Measurements from ENCODE around the gene GLRA3. TPM values are rescaled to one million over a fixed set of nuclear protein-coding genes. Genes with fewer than 3 reads are reported as not detected.

The GLRA3 gene
- polyA plus RNA-seq, 1 donor (not counting 4 experiments of a cell fraction or from before 2014, with no cell fraction given), result not detected

GRCh38 chr4:174629265-174629664 is 199.8 kb downstream of the GLRA3 start:
- FAIRE-seq, result no peak
- Histone ChIP-seq H3K4me1 (ENCODE audit: control insufficient read depth, extremely low read depth, insufficient read depth, low read length) (no peaks in the 10 kb centered on the region), H3K79me2 (ENCODE audit: control insufficient read depth, insufficient read depth, low read length) (no peaks in the 10 kb centered on the region), H3K4me2 (ENCODE audit: control insufficient read depth, extremely low read depth, insufficient read depth, low read depth, low read length) (no peak overlapping the region), H3K9ac (ENCODE audit: control insufficient read depth, extremely low read depth, insufficient read depth, low read length) (no peak overlapping the region), H4K20me1 (ENCODE audit: control insufficient read depth, extremely low read depth, insufficient read depth, low read length) (no peaks in the 10 kb centered on the region), H3K9me1 (ENCODE audit: control insufficient read depth, extremely low read depth, insufficient read depth, low read length) (no peaks in the 10 kb centered on the region), H3K4me3 (ENCODE audit: control insufficient read depth in 2 of 3, extremely low read depth in 1 of 3, insufficient read depth in 2 of 3, low read depth in 1 of 3, low read length in 3 of 3) (no peak overlapping the region), H3K27me3 (ENCODE audit: control insufficient read depth, extremely low read depth, insufficient read depth, low read length) (no peaks in the 10 kb centered on the region), H3K9me3 (ENCODE audit: control insufficient read depth, low read depth, low read length) (no peaks in the 10 kb centered on the region), H3K36me3 (ENCODE audit: control insufficient read depth in 2 of 2, extremely low read depth in 1 of 2, insufficient read depth in 2 of 2, low read length in 2 of 2) (no peaks in the 10 kb centered on the region), H2AFZ (ENCODE audit: control insufficient read depth, low read length) (no peak overlapping the region), H3K27ac (ENCODE audit: control insufficient read depth, insufficient read depth, low read length) (no peak overlapping the region)
- no peak for TF ChIP-seq EZH2 (IDR thresholded peaks at IDR 0.05; ENCODE audit: low read length)
- TF ChIP-seq, protein P1, sequence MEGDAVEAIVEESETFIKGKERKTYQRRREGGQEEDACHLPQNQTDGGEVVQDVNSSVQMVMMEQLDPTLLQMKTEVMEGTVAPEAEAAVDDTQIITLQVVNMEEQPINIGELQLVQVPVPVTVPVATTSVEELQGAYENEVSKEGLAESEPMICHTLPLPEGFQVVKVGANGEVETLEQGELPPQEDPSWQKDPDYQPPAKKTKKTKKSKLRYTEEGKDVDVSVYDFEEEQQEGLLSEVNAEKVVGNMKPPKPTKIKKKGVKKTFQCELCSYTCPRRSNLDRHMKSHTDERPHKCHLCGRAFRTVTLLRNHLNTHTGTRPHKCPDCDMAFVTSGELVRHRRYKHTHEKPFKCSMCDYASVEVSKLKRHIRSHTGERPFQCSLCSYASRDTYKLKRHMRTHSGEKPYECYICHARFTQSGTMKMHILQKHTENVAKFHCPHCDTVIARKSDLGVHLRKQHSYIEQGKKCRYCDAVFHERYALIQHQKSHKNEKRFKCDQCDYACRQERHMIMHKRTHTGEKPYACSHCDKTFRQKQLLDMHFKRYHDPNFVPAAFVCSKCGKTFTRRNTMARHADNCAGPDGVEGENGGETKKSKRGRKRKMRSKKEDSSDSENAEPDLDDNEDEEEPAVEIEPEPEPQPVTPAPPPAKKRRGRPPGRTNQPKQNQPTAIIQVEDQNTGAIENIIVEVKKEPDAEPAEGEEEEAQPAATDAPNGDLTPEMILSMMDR (optimal IDR thresholded peaks at IDR 0.05 in 1 of 3, IDR thresholded peaks at IDR 0.05 in 1 of 3, conservative IDR thresholded peaks at IDR 0.05 in 1 of 3; ENCODE audit: extremely low read depth in 1 of 3, insufficient read depth in 2 of 3, low read length in 3 of 3), result no peak
- dilution Hi-C loops (cut with MboI; ENCODE audit: extremely low pct_ligation_motif_present, low sequenced_read_pairs), result no loop called here
- DNase-seq (ENCODE audit: low read depth, low spot score), result no peak

DNA sequence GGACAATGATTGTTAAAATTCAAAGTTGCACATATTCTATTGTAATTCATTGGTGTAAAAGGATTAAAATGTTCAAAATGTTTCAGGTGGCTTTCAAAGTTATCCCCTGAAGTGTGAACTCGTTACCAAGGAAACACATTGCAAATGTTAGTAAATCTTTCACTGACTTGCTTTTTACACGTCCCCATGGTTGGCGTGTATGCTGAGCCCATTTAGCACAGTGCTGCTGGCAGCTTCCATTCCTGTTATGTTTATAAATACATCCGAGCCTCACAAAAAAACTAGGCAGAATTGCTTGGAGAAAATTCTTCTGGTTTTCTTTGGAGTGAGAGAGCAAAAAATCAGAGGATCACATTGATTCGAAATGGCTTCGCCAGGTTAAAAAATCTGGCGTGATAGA is 200.9 kb downstream of the GLRA3 start:
- H3K36me3 ChIP-seq (ENCODE audit: control insufficient read depth in 2 of 2, extremely low read depth in 1 of 2, insufficient read depth in 2 of 2, low read length in 2 of 2), result no peaks in the 10 kb centered on the region
- no peaks in the 10 kb centered on the region for H3K27me3 ChIP-seq (ENCODE audit: control insufficient read depth, extremely low read depth, insufficient read depth, low read length)
- H3K4me3 ChIP-seq (ENCODE audit: control insufficient read depth in 2 of 3, extremely low read depth in 1 of 3, insufficient read depth in 2 of 3, low read depth in 1 of 3, low read length in 3 of 3), result no peak overlapping the region
- no peak overlapping the region for H3K27ac ChIP-seq (ENCODE audit: control insufficient read depth, insufficient read depth, low read length)
- DNase-seq (ENCODE audit: low read depth, low spot score) (no peak), FAIRE-seq (no peak)
- H3K9me3 ChIP-seq (ENCODE audit: control insufficient read depth, low read depth, low read length), result no peaks in the 10 kb centered on the region
- TF ChIP-seq, protein P1 (optimal IDR thresholded peaks at IDR 0.05 in 1 of 3, IDR thresholded peaks at IDR 0.05 in 1 of 3, conservative IDR thresholded peaks at IDR 0.05 in 1 of 3; ENCODE audit: extremely low read depth in 1 of 3, insufficient read depth in 2 of 3, low read length in 3 of 3), result no peak
- no peak for TF ChIP-seq EZH2 (IDR thresholded peaks at IDR 0.05; ENCODE audit: low read length)
- no peaks in the 10 kb centered on the region for H3K4me1 ChIP-seq (ENCODE audit: control insufficient read depth, extremely low read depth, insufficient read depth, low read length)
- dilution Hi-C loops (cut with MboI; ENCODE audit: extremely low pct_ligation_motif_present, low sequenced_read_pairs), result no loop called here
- no peak overlapping the region for H3K9ac ChIP-seq (ENCODE audit: control insufficient read depth, extremely low read depth, insufficient read depth, low read length)
- H3K9me1 ChIP-seq (ENCODE audit: control insufficient read depth, extremely low read depth, insufficient read depth, low read length), result no peaks in the 10 kb centered on the region
- no peaks in the 10 kb centered on the region for H4K20me1 ChIP-seq (ENCODE audit: control insufficient read depth, extremely low read depth, insufficient read depth, low read length)
- no peak overlapping the region for H3K4me2 ChIP-seq (ENCODE audit: control insufficient read depth, extremely low read depth, insufficient read depth, low read depth, low read length)
- no peaks in the 10 kb centered on the region for H3K79me2 ChIP-seq (ENCODE audit: control insufficient read depth, insufficient read depth, low read length)
- H2AFZ ChIP-seq (ENCODE audit: control insufficient read depth, low read length), result no peak overlapping the region
